Choroid plexus epithelial cell (primary cell): Measurements from ENCODE around the gene SPG7.

ENCODE experiments used
- DNase-seq: peaks from one replicate; pipeline ENCODE4 v3.0.0-alpha.2; 2010; ENCODE audit warnings: low read depth
- H3K4me3 ChIP-seq: 2 replicates; pipeline ENCODE4 v1.5.1; 2011; ENCODE audit warnings: low read depth, mild to moderate bottlenecking, control low read depth, low read length, moderate library complexity
- CTCF ChIP-seq: conservative IDR thresholded peaks from 2 replicates; pipeline ENCODE4 v1.5.1; 2011; ENCODE audit warnings: low read depth, mild to moderate bottlenecking, control low read depth, inconsistent platforms, low read length, moderate library complexity

SPG7 gene

GRCh38 chr16:89467382-89467781 lies 40.8 kb upstream of the SPG7 start:
- DNase-seq: no peak
- no peak overlapping the region for H3K4me3 ChIP-seq
- TF ChIP-seq CTCF: no peak

- DNase-seq: no peak
- no peak overlapping the region for H3K4me3 ChIP-seq
- TF ChIP-seq CTCF: no peak
These were observed 35.5 kb upstream of the SPG7 start for GRCh38 chr16:89472711-89473075.

GRCh38 chr16:89473136-89473712 lies 35.0 kb upstream of the SPG7 start:
- no peak for TF ChIP-seq CTCF
- no peak for DNase-seq
- H3K4me3 ChIP-seq: no peak overlapping the region

GRCh38 chr16:89473791-89474414 lies 34.3 kb upstream of the SPG7 start:
- no peak for TF ChIP-seq CTCF
- no peak overlapping the region for H3K4me3 ChIP-seq
- peak; percentile 43 for DNase-seq

GRCh38 chr16:89475144-89475543 lies 33.1 kb upstream of the SPG7 start:
- TF ChIP-seq CTCF: no peak
- H3K4me3 ChIP-seq: no peak overlapping the region
- DNase-seq: no peak

GRCh38 chr16:89476379-89476778 lies 31.8 kb upstream of the SPG7 start:
- no peak overlapping the region for H3K4me3 ChIP-seq
- TF ChIP-seq CTCF: no peak
- no peak for DNase-seq

GRCh38 chr16:89476811-89477261 lies 31.4 kb upstream of the SPG7 start:
- no peak for DNase-seq
- TF ChIP-seq CTCF: no peak
- H3K4me3 ChIP-seq: no peak overlapping the region
